ENCODE data around the gene FAF1.
"Not testable (repeated sequence)": the region's sequence is repeated elsewhere in the genome, so short reads cannot be mapped to it uniquely, and the experiment has no call there.

The FAF1 gene

DNA sequence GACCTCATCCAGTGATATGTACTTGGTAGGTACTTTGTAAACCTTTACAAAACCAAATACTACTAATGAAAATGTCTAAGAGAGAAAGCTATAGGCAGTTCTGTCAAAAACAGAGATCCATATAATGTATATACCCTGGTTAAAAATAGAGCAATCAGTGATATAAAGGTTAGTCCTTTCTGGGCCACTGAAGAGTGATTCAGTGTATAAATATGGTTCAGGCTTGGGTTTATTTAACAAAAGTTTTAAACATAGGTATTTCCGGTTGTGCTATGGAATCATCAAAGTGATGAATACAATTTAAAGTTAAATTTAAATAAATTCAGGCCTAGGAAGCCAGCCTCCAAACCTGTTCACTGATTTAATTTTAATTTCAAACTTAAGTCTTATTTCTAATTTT is 428.5 kb downstream of the FAF1 start:
- no peak for ATAC-seq

DNA sequence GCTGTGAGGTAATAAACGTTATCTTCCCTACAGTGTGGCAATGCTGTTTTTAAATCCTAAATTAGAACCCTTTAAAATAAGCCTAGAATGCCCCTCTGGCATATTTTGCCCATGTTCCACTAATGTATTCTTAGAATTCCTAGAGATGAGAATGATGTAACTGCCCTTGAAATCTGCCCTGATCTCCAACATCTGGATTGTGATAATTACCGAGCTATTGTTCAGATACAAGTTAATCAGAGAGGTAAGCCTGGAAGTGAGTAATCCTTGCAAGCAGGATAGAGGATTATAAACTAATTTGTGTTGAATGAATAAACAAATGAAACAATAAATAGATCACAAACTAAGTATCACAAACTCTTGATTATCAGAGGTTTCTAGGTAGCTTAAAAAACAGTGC is 429.0 kb downstream of the FAF1 start:
- no peak for ATAC-seq

- no peak for ATAC-seq
These were observed 430.6 kb downstream of the FAF1 start for GRCh38 chr1:50529510-50529909.

DNA sequence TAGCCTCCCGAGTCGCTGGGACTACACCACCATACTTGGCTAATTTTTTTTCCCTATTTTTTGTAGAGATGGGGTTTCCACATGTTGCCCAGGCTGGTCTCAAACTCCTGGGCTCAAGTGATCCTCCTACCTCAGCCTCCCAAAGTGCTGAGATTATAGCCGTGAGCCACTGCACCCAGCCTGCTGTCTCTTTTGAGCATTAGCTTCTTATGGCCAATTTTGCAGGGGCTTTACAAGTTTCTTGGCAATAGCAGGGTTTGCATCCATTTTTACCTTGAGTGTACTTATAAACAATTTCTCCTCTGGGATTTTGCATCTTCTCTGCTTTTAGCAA is 432.1 kb downstream of the FAF1 start:
- ATAC-seq = not testable (repeated sequence)

GRCh38 chr1:50527249-50527986 is 432.6 kb downstream of the FAF1 start:
- peak; percentile 48 to 55 for ATAC-seq

DNA sequence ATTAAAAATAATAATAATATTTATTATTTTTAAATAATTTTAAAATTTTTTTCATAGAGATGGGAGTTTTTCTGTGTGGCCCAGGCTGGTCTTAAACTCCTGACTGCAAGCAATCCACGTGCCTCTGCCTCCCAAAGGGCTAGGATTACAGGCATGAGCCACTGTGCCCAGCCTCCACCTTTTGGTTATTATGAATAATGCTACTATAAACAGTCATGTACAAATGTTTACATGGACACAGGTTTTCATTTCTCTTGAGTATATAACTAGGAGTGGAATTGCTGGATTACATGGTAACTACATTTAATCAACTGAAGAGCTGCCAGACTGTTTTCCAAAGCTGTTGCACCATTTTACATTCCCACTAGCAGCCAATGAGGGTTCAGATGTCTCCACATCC is 433.6 kb downstream of the FAF1 start:
- no peak for ATAC-seq

- no peak for ATAC-seq
These were observed 436.5 kb downstream of the FAF1 start for GRCh38 chr1:50523548-50523947.

DNA sequence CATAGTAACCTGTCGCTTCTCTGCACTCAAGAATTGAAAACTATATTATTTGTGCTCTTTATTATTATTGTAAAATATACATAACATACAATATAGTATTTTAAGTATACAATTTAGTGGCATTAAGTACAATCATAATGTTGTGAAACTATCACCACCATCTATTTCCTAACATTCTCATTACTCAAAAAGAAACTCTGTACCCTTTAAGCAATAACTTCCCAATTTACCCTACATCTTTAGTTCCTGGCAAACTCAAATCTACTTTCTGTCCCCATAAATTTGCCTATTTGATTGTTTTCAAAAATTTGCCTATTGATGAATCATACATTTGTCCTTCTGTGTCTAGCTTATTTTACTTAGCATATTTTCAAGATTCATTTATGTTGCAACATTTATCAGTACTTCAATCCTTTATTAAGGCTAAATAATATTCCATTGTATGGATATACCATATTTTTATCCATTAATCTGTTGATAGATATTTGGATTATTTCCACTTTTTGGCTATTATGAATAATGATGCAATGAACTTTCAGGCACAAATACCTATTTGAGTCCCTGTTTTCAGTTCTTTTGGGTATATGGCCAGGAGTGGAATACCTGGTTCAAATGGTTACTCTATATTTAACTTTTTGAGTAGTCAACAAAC is 437.2 kb downstream of the FAF1 start:
- no peak for ATAC-seq

- ATAC-seq = no peak
These were observed 438.4 kb downstream of the FAF1 start for GRCh38 chr1:50521703-50522102.

DNA sequence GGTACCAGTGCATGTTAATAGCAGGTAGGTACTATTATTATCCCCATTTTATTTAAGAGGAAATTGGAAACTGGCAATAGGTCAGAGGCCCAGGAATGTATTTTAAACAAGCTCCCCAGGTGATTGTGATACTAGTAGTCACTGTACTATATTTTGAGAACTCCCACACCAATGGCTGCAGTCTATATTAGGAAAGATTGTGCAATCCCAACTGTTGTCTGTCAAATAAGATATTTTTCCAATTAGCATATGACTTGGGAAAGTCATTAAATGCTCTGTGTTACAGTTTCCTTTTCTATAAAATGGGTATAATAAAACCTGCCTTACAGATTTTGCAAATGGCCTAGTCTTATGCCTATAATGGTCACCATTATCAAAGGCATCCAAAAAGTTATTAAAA is 442.6 kb downstream of the FAF1 start:
- no peak for ATAC-seq

GRCh38 chr1:50516056-50516455 is 444.0 kb downstream of the FAF1 start:
- ATAC-seq = no peak

DNA sequence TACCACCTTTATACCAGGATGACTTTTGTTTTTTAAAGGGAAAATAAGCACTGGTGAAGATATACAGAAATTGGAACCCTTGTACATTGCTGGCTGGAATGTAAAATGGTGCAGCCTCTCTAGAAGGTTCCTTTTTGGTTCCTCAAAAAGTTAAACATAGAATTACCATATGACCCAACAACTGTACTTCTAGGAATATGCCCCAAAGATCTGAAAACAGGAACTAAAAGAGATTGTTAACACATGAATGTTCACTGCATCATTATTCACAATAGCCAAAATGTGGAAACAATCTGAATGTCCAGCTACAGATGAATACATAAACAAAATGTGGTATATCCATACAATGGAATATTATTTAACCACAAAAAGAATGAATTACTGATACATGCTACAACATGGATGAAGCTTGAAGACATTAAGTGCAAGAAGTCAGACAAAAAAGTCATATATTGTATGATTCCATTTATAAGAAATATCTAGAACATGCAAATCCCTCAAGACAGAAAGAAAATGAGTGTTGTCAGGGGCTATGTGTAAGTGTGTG is 452.0 kb downstream of the FAF1 start:
- ATAC-seq = no peak

DNA sequence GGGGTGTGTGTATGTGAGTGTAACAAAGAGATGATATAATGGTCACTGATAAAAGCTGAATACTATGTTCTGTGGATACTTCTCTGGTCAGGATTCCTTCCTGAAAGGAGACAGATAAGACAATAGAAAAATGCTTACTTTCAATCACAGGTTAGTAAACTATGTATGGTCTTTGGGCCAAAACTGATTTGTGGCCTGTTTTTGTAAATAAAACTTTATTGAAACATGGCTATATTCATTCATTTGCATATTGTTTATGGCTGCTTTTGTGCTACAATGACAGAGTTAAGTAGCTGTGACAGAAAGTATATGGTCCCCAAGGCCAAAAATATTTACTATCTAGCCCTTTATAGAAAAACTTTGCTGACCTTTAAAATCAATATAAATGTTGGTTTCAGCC is 454.6 kb downstream of the FAF1 start:
- no peak for ATAC-seq

DNA sequence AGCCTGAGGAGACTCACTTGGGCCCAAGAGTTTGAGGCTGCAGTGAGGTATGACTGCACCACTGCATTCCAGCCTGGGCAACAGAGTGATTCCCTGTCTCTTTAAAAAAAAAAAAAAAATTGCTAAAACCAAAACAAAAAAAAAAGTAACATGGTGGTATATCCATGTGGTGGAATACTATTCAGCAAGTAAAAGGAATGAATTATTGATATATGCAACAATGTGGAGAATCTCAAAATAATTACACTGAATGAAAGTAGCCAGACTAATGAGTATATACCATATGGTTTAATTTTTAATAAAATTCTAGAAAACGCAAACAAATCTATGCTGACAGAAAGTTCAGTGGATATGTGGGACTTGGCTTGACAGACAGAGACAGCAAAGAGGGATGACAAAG is 456.6 kb downstream of the FAF1 start:
- ATAC-seq = no peak

DNA sequence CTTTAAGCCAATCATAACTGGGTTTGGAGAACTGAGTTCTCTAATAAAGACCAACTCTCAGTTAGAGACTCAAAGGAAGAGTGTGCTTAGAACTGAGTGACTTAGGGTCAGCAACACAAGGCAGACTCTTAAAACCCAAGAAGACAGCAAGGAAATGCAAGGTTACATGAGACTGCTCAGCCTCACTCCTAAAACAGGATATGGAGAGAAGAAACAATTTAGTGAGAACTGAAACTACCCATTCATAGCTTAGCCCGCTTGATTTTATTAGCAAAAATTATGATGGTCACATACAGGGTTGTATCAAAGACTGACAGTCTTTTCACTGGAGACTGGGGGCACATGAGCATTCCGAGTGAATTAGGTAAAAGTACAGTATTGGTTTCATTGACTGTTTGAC is 457.9 kb downstream of the FAF1 start:
- no peak for ATAC-seq

- no peak for ATAC-seq
These were observed 463.1 kb downstream of the FAF1 start for GRCh38 chr1:50497007-50497406.

DNA sequence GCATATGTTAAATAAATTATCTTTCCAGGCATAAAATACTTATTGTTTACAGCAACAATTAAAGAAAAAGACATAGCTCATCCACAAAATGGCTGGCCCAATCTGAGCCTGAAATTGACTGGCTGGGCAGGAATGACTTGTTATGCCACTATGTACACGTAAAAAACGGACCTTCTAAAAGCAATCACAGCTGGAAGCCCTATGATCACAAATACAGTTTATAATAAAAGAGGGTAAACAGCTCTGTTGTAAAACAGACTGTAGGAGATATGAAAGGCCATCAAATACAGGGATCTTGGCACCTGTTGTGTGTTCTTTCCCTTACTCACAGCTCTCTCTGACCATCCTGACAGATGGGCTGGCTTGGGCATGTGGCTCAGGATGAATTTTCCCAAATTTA is 466.4 kb downstream of the FAF1 start:
- ATAC-seq = no peak

DNA sequence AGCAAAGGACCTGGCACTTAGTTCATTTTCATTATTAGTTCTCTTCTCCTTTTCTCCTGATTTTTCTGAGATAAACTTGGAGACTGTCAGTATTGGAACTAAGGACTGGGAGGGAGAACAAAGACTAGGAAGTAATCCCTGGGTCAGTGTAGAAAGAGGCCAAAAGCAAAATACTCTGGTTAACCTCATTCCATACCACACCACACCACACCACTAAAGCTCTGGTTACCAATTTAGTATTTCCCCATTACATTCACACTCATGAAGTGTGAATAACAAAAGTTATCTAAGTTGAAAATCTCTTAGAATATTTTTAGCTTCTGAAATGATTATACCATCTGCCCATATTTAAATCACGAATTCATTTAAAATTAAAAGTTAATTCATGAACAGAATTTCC is 467.9 kb downstream of the FAF1 start:
- no peak for ATAC-seq

- ATAC-seq = no peak
These were observed 468.9 kb downstream of the FAF1 start for GRCh38 chr1:50491142-50491541.

DNA sequence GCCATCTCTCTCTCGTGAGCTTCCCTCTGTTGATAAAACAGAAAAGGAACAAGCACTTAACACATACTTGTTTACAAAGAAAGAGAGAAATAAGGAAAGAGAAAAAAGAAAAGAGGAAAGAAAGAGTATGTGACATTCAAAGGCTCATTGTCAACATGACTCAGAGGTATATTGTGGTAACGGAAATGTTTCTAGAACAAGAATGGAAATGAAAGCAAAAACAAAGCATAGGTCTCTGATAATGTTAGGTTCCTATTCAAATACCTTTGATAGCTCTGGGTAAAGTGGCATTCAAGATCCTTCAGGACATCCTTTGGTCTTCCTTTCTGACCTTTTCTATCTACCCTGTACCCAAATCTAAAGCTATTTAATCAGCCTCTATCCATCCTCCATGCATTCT is 469.4 kb downstream of the FAF1 start:
- ATAC-seq = peak; percentile 72 to 79

DNA sequence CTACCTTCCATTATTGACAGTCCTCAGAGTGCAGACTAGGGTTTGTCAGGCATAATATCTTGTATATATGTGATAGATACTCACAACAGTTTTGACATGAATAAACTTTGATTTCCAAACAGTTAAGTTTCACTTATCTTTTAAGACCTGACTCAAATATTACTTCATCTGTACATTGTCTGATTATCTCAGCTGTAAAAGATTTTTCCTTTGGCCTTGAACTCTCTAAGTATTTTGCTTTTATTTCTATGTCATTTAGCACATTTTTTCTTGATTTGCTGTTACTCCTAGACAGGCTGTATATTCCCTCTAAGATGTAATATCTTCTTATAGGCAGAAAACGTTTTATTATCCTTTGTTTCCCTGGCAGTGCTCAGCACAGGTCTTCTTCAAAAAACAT is 471.2 kb downstream of the FAF1 start:
- ATAC-seq = no peak

- ATAC-seq = no peak
These were observed 471.7 kb downstream of the FAF1 start for GRCh38 chr1:50488356-50488755.

DNA sequence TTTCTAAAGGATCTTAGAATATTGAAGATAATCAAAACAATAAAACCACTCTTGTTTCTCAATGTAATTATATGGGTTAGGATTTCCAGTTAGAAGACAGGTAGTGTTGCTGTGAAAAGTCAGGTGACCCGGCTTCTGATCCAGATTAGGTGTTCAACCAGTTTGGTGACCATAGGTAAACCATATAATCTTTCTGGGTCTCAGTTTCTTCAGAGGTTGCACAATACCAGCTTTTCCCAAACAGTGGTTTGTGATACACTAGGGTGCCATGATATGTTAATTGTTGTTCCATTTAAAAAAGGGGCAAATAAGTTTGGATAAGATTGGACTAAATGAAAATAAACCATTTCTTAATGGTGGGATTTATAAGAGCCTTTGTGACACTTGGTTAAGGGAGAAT is 472.3 kb downstream of the FAF1 start:
- no peak for ATAC-seq

- ATAC-seq = no peak
These were observed 478.8 kb downstream of the FAF1 start for GRCh38 chr1:50481142-50481736.
